ENCODE measurements around the gene ANKRD44. TPM values are rescaled to one million over a fixed set of nuclear protein-coding genes. Genes with fewer than 3 reads are reported as not detected.

Gene ANKRD44
- total RNA-seq, 1 donor from 2014 or later = 40.6 TPM

DNA sequence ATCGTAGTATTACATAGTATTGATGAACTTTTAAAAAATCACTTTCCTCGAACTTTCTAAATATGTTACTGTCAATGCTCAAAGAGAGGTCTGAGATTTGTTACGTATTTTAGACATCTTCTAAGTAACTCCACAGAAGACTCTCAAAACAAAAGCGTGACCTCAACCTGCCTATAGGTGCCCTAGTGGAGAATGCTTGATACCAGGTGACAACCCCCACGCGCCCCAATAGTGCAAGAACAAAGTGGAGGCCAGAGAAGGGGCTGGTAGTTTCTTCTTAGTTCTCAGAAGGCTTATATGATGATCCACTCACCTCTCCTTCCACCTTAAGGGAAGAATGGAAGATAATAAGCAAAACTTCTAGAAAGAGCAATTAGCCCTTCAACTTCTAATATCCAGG lies 102.6 kb downstream of the ANKRD44 start:
- DNase-seq (ENCODE audit: low spot score) = no peak

- no peak for DNase-seq (ENCODE audit: low spot score)
These were observed 103.0 kb downstream of the ANKRD44 start for GRCh38 chr2:197207598-197207997.

DNA sequence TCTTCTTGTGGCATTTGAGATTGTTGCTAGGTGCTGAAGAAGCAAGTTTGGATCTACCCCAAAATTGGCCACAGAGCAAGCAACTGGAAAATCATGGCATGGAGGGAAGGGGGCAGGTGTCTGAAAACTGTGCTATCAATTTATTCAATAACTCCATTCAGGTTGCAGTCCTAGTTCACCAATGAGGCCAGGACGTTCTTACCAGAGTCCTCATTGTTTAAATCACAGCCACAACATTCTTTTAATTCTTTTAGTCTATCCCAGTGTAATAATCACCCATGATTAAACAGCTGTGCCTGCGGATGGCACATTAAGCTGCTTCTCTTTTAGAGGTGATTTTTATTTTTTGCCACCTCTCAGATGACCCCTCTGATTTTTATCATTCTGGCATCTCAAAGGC lies 103.5 kb downstream of the ANKRD44 start:
- no peak for DNase-seq (ENCODE audit: low spot score)

- DNase-seq (ENCODE audit: low spot score) = no peak
These were observed 104.9 kb downstream of the ANKRD44 start for GRCh38 chr2:197205585-197206215.

- no peak for DNase-seq (ENCODE audit: low spot score)
These were observed 105.9 kb downstream of the ANKRD44 start for GRCh38 chr2:197204519-197205250.

GRCh38 chr2:197201874-197202273 lies 108.7 kb downstream of the ANKRD44 start:
- no peak for DNase-seq (ENCODE audit: low spot score)

DNA sequence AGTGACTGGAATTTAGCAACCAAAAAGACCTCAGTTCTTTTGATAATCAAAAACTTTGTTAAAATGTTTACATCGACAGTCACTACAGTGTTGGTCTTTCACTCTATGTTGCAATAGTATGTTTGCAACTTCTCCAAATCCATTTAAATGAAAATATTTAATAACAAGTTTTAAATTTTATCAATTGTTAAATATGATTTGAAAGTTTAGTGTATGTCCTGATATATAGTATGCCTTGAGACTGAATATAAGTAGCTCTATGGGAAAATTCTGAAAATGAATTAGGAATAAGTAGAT lies 109.9 kb downstream of the ANKRD44 start:
- no peak for DNase-seq (ENCODE audit: low spot score)

DNA sequence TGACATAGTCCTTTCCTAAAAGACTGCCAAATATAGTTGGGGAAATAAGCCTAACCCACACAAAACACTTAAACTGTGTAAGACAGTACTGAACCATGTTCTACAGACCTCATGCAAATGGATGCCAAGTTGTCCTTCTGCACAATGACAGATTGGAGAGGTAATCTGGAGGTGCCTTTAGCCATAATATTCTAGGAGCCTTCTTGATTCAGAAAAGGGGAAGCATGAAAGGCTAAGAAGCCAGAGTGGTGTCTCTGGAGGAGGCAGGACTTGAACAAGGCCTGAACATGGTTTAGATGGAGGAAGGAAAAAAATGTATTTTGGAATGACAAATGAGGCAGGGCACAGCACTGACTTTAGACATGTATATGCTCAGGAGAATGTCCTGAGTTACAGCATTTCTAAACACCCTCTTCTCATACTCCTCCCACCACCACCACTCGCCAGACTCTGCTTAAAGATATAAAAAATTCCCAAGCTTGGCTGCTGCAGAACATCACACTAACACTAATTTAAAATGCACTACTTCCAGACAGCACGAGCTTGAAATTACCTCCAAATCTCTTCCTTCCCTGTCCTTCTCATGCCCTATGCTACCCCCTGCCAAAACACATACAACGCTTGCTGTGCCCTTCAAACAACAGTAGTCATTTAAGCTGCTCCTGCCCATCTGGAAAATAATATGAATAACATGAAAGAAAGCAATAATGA lies 110.4 kb downstream of the ANKRD44 start:
- no peak for DNase-seq (ENCODE audit: low spot score)

DNA sequence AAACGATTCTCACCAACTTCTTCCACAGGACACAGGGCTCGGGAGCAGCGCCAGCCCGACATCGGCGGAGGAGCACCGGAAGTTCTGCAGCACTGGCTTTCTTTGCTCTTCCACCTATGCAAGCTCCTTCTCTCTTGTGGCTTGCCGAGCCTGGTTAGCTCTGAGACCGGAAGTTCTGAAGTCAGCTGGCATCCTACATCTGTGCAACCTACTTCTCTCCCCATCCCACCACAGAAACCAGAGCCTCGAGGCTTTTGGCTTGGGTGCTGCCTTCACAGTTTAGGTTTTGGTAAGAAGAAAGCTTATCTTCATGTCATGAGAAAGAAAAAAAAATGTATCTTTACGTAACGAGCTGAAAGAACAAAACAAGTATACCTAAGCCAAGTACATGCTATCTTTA lies 111.7 kb downstream of the ANKRD44 start:
- peak; percentile 74 for DNase-seq (ENCODE audit: low spot score)

- no peak for DNase-seq (ENCODE audit: low spot score)
These were observed 112.7 kb downstream of the ANKRD44 start for GRCh38 chr2:197197895-197198311.

DNA sequence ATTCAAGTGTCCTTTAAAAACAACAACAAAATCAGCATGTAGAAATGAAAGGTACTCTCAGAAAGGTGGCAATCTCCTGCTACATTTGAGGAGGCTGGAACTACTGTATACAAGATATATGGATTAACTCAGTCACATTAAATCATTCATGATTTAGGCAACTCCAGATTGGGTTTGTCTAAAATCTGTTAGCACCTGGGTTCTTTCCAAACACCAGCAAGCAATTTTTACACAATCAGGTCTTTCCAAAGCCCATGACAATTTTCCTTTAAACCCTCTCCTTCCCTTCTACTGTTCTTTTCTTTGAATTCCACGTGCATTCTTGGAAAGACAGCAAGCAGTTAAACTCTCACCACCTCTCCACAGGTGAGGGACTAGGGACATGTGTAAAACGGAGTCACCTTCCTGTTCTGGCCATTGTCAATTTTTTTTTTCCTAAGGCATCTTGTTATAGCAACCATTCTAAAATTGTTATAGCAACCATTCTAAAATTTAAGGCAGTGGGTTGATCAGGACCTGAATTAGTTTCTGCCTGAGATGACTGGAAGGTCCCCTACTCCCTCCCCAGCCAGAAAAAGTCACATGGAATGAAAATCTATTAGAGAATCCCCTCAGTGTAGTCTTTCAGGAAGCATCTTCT lies 113.9 kb downstream of the ANKRD44 start:
- no peak for DNase-seq (ENCODE audit: low spot score)

- DNase-seq (ENCODE audit: low spot score) = no peak
These were observed 115.1 kb downstream of the ANKRD44 start for GRCh38 chr2:197195518-197195917.

- DNase-seq (ENCODE audit: low spot score) = no peak
These were observed 118.6 kb downstream of the ANKRD44 start for GRCh38 chr2:197191940-197192322.

GRCh38 chr2:197191177-197191939 lies 119.2 kb downstream of the ANKRD44 start:
- DNase-seq (ENCODE audit: low spot score) = no peak

DNA sequence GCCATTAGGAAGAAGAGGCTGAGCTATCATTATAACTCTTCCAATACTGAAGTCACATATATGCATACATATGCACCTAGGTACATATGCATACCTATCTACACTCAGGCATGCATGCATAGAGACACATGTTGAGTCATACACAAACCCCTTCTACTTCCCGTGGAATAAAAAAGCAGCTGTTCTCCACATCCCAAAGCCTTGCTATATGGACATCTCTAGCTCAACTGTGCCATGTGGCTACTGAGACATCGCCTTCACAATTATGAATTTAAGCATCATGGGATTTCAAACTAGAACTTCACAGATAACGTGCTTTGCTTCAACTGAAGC lies 120.5 kb downstream of the ANKRD44 start:
- DNase-seq (ENCODE audit: low spot score) = no peak

DNA sequence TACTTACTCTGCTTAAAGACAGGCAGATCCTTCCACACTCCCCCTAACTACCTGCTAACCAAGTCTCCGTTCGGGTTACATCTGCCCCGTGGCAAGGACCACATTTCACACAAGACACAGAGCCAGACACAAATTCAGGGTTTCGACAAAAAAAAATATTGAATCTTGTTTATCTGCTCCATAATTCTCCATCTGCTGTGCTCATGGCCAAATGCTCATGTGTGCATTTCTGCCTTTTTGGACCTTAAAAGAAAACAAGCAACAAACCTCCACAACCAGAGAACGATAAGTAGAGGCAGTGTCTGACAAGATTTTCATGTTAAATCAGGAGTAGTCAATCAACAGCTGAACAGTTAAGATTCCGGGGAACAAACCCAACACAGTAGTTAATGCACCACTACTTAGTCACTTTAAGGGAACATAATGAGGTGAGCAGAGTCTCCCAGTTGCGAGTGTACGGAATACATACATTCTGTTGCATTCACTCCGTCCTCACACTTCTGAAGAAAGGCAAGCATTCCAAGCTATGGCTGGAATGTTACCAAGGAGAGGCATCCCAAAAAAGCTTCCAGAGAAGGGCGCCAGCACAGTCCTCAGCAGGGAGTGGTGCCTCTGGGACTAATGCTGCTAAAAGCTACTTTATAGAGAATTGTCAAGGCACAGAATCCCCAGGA lies 121.0 kb downstream of the ANKRD44 start:
- no peak for DNase-seq (ENCODE audit: low spot score)

- DNase-seq (ENCODE audit: low spot score) = no peak
These were observed 124.9 kb downstream of the ANKRD44 start for GRCh38 chr2:197185676-197186075.

- peak; percentile 63 for DNase-seq (ENCODE audit: low spot score)
These were observed 125.5 kb downstream of the ANKRD44 start for GRCh38 chr2:197184959-197185586.

GRCh38 chr2:197183355-197183754 lies 127.2 kb downstream of the ANKRD44 start:
- DNase-seq (ENCODE audit: low spot score) = no peak

DNA sequence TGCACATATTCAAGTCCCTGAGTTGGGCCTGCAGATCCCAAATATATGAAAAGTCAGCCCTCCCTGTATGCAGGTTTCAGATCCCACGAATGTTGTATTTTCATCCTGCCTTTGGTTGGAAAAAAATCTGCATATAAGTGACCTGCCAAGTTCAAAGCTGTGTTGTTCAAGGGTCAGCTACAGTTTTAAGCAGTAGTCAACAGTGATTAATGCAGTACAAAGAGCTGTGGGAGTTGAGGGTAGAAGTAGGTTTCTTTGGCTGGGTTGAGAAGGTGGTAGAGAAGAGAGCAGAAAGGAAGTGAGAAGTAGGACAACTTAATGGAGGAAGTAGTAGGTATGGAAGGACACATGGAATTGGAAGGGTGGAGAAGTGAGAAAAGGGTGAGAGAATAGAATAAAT lies 127.9 kb downstream of the ANKRD44 start:
- no peak for DNase-seq (ENCODE audit: low spot score)

DNA sequence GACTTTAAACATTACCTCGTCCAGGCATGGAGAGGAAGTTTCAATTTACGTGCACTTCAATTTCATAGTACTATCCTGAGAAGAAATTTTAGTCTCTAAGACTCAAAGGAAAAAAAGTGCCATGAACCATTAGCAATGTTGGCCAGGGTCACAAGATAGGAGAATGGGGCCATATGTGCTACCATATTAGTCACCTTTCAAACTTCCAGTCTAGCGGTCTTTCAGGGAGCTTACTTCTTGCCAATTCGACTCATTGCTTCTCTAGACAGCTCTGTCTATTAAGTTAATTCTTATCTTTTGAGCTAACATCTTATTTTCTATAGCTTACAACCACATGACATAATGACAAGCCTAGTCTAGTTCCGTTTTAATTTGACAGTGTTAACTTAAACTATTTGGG lies 129.1 kb downstream of the ANKRD44 start:
- DNase-seq (ENCODE audit: low spot score) = no peak
